Esophagus squamous epithelium (tissue), 4 donors: ENCODE data around the gene IL22RA1.

Experiments
- POLR2A ChIP-seq, 4 donors: fragments of 450-650 bp; IDR thresholded peaks; one replicate each; pipeline ENCODE4 v1.6.1; 2017; ENCODE audit warnings: antibody characterized with exemption in 4 of 4, mild to moderate bottlenecking in 4 of 4, moderate library complexity in 3 of 4
- TF ChIP-seq, protein P1 (sequence below), 6 experiments: fragments of 450-650 bp in 4 of 6; fragments of 200-600 bp in 2 of 6; sonication (generic) in 2 of 6; IDR thresholded peaks; one replicate each; pipeline ENCODE4 v1.5.1; 2016 to 2019; ENCODE audit warnings: antibody characterized with exemption in 6 of 6, mild to moderate bottlenecking in 4 of 6, moderate library complexity in 4 of 6

DNA sequence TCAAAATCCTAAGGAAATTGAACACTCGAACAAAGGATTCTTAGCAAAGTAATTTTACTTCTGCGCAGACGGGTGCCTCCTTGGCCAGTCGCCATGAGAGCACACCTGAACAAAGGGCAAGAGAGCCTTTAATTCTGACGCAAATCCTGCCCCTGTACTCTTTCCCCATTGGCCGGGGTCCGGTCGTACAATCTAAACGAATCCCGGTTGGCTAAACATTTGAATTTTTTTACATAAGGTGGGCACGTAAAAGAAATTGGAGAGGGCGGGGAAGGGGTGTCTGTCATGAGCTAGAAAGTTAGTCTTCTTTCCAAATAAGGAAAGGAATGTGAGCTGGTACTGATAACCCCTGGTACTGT, 8.2 kb upstream of the IL22RA1 start:
- TF ChIP-seq, protein P1, sequence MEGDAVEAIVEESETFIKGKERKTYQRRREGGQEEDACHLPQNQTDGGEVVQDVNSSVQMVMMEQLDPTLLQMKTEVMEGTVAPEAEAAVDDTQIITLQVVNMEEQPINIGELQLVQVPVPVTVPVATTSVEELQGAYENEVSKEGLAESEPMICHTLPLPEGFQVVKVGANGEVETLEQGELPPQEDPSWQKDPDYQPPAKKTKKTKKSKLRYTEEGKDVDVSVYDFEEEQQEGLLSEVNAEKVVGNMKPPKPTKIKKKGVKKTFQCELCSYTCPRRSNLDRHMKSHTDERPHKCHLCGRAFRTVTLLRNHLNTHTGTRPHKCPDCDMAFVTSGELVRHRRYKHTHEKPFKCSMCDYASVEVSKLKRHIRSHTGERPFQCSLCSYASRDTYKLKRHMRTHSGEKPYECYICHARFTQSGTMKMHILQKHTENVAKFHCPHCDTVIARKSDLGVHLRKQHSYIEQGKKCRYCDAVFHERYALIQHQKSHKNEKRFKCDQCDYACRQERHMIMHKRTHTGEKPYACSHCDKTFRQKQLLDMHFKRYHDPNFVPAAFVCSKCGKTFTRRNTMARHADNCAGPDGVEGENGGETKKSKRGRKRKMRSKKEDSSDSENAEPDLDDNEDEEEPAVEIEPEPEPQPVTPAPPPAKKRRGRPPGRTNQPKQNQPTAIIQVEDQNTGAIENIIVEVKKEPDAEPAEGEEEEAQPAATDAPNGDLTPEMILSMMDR (IDR thresholded peaks at IDR 0.05): no peak
- no peak for TF ChIP-seq POLR2A (IDR thresholded peaks at IDR 0.05)
